ENCODE data around the gene BEND7.
"Not testable (repeated sequence)": the region's sequence is repeated elsewhere in the genome, so short reads cannot be mapped to it uniquely, and the experiment has no call there.

The BEND7 gene

GRCh38 chr10:13473986-13474385, 54.8 kb downstream of the BEND7 start:
- DNase-seq = no peak

- no peak for DNase-seq
Observed at GRCh38 chr10:13472359-13472758, 56.5 kb downstream of the BEND7 start.

- no peak for DNase-seq
Observed at GRCh38 chr10:13470270-13470669, 58.5 kb downstream of the BEND7 start.

- DNase-seq = no peak
Observed at GRCh38 chr10:13462551-13462950, 66.3 kb downstream of the BEND7 start.

GRCh38 chr10:13458687-13459012, 70.2 kb downstream of the BEND7 start:
- DNase-seq = no peak

GRCh38 chr10:13457958-13458686, 70.7 kb downstream of the BEND7 start:
- no peak for DNase-seq

GRCh38 chr10:13453896-13454295, 74.9 kb downstream of the BEND7 start:
- DNase-seq = peak; percentile 62

- DNase-seq = no peak
Observed at GRCh38 chr10:13450069-13450468, 78.7 kb downstream of the BEND7 start.

GRCh38 chr10:13449296-13449695, 79.5 kb downstream of the BEND7 start:
- DNase-seq = no peak

GRCh38 chr10:13448216-13448615, 80.6 kb downstream of the BEND7 start:
- DNase-seq = peak; percentile 6

- no peak for DNase-seq
Observed at GRCh38 chr10:13445656-13446400, 83.0 kb downstream of the BEND7 start.

GRCh38 chr10:13441476-13441875, 87.3 kb downstream of the BEND7 start:
- DNase-seq = no peak

GRCh38 chr10:13440185-13441061, 88.4 kb downstream of the BEND7 start:
- DNase-seq = peak; percentile 39

GRCh38 chr10:13439313-13440184, 89.3 kb downstream of the BEND7 start:
- DNase-seq = no peak

- DNase-seq = no peak
Observed at GRCh38 chr10:13437026-13437555, 91.7 kb downstream of the BEND7 start.

GRCh38 chr10:13427943-13428342, 100.9 kb downstream of the BEND7 start:
- DNase-seq = not testable (repeated sequence)

- no peak for DNase-seq
Observed at GRCh38 chr10:13425397-13425796, 103.4 kb downstream of the BEND7 start.

- no peak for DNase-seq
Observed at GRCh38 chr10:13422800-13423199, 106.0 kb downstream of the BEND7 start.

- no peak for DNase-seq
Observed at GRCh38 chr10:13421382-13421917, 107.4 kb downstream of the BEND7 start.

GRCh38 chr10:13420532-13421307, 108.1 kb downstream of the BEND7 start:
- no peak for DNase-seq

- no peak for DNase-seq
Observed at GRCh38 chr10:13417459-13418126, 111.2 kb downstream of the BEND7 start.
